Daoy (cell line): Measurements from ENCODE around the gene C2orf76. TPM values are rescaled to one million over a fixed set of nuclear protein-coding genes. Genes with fewer than 3 reads are reported as not detected.
"Not testable (repeated sequence)": the region's sequence is repeated elsewhere in the genome, so short reads cannot be mapped to it uniquely, and the experiment has no call there.

Experiments used
- DNase-seq: peaks from one replicate; pipeline ENCODE4 v3.0.0-alpha.2; 2015; ENCODE audit warnings: low read depth
- total RNA-seq: library from RNA; depleted of rRNA; stranded (reverse); fragments of >200 nt; shearing (Covaris generic); gene quantifications from 2 replicates; pipeline ENCODE4 v1.2.3, GENCODE V29; 2014

C2orf76 gene
- total RNA-seq, 1 experiment from 2014 or later, result 15.9 TPM

DNA sequence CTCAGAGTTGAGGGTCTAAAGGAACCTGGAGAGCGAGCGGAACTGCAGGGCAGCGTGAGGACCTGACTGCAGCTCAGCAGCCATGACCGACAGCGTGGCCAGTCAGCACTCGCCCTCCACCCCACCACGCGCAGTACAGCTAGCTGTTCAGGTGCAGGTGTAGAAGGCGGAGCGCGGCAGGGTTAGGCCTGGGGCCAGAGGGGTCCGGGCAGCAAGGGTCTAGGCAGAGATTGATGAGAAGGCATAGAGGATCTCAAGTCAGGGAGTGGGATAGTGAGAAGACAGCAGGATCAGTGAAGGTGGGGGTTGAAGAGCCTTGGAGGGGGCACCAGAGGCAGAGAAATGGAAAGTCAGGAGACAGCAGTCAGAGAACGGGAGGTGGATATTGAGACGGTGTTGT, 72.0 kb downstream of the C2orf76 start:
- no peak for DNase-seq

DNA sequence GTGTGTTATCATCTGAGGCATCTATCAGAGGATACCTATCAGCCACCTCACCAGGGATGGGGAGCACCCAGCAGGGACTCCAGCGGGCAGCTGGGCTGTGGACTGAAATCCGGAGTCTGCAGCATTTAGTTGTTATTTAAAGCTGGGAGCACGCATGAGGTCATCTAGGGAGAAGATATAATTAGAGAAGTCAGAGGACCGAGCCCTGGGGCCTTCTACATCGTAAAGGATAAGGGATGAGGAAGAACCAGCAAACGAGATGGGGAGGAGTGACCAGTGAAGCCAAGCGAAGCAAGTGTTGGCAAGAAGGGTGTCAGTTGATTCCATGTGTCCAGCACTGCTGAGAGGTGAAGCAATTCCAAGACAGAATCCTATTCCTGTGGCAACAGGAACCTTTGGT, 72.7 kb downstream of the C2orf76 start:
- DNase-seq, result no peak

DNA sequence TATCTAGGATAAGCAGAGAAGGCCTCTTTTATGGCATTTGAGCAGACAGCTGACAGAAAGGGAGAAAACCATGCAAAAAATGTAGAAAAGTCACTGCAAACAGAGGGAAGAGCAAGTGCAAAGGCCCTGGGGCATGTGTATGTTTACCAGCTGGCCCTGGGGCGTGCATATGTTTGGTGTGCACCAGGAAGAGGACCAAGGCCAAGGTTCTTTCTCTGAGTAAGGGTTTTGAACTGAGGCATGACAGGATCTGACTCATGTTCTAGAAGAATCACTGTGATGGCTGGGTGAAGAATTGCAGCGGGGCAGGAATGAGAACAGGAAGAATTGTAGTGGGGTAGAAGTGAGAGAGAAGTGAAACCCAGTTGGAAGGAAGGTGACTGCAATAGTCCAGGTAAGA, 73.4 kb downstream of the C2orf76 start:
- DNase-seq, result peak; percentile 18

DNA sequence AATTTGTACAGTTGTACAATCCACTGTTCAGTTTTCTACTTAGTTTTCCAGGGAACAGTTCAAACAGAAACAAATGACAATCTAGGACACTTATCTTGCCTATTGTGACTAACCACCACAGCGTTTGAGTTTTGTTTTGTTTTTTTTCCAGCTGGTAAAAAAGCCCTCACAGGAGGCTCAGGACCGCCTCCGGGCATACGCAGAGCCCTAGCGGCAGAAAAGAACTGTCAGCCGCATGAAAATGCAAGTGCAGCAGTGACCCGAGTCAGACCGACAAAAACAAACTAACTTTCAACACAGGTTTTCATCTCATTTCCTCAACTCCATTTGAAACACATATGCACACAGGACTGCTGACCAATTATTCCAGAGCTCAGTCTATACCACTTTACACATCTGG, 74.4 kb downstream of the C2orf76 start:
- DNase-seq, result no peak

DNA sequence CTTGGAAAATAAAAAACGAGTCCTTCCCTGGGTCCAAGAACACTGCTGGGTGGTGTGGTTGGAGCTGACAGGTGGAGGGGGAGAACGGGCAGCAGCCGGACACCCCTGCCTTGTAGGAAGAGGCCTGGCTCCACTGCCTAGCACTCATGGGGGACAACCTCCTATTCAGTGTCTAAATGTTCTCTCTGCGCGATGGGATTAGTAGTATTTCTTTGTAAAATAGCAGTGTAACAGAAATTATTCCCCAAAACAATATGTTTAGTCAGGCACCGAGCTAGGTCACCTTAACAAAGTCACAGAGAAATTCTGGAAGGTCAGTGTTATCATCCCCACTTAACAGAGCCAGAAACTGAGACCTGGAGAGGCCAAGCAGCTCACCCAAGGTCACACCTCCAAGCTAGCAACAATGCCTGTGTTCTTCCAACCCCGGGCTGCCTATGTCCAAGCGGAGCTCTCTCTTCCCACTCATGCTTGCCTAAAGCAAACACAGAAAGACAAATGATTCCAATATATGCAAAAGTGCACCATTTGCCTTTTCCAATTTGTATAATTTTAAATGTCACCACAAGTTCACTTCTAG, 75.0 kb downstream of the C2orf76 start:
- DNase-seq, result no peak

DNA sequence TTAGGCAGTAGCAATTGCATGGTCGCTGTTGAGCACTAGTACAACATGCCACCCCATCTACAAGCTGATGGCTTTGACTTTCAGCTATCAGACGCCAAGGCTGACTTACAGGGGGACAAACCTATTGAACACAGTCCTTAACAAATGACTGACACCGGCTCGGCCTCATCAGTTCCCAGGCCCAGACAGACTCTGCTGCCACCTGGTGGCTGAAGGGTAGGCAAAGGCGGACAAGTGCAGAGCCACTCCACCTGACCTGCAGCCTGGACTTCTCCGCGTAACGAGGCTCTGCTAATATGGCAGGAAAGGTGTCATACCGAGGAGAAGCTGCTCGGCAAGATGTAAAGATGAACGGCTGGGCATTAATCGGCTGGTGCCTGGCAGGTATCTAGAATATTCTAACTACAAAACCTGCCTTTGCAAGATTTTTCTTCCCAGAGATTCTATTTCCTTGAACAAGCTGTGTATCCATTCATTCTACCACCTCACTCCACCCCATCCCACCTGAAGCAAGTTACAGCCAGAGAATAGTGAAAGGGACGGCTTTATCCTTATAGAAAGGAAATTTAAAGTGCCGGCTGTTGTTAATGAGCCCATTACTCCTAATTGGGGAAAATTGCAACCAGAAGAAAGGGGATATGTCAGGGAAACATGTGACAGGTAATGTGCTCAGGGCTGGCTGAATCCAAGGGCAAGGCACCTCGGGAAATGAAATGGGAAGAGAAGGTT, 75.6 kb downstream of the C2orf76 start:
- peak; percentile 78 for DNase-seq

DNA sequence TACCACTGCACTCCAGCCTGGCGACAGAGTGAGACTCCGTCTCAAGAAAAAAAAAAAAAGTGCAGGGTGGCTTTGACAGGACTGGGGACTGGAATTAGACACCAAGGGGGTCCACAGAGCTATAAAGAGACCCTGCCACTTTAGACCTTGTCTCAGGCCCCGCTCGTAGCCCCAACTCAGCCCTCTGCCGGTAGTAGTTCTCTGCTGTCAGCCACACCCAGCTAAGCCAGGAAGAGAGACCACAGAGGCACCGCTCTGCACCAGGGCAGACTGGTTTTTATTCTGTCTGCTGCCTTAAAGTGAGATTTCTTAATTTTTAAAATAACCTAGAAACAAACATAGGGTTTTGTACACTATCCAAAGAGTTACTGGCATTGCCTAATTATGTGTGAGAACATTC, 77.0 kb downstream of the C2orf76 start:
- no peak for DNase-seq

DNA sequence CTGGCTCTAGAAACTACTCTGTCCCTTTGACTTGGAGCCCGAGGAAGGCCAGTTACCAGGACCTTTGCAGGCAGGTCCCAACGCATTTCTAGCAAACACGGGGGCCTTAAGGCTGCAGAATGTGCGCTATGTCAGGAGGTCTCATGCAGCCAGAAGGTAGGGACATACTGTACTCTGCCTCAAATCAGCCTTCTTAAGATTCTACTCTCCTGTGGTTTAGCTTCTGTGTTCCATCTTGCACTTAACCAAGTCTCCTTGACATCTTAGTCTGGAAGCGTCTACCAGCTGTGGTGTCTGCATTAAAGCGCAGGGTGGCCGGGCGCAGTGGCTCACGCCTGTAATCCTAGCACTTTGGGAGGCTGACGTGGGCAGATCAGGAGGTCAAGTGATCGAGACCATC, 77.5 kb downstream of the C2orf76 start:
- no peak for DNase-seq

DNA sequence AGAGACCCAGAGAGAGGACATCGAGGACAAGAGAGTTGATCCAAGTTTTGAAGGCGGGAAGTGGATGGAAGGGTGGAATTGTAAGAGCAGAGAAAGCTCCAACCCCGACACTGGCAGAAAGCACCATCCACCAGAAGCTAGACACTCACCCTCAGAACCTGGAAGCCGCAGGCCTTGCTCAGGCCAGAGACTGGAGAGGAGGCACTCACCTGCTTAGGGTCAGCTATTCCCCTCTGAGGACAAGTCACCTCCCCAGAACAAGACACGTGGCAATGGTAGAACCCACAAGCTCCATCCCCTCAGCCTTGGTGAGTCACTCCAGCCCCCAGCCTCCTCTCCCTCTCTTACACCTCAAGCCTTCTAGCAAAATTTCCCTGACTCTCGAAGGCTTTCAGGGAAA, 78.1 kb downstream of the C2orf76 start:
- no peak for DNase-seq

DNA sequence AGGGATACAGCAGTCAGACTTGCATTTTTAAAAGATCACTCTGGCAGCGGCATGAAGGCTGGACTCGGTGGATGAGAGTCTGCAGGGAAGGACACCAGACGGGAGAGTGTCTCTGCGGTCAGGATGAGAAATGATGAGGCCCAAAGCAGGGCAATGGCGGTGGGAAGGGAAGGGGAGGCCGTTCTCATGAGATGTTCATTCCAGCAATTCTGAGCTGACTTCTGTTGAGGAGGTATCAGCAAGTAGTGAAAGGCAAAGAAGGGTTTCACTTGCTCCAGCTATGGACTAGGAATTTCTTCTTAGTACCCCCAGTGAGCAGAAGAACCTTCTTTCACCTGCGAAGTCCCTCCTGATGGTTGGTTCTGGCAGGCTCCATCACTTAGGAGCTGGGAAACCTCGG, 80.0 kb downstream of the C2orf76 start:
- no peak for DNase-seq

DNA sequence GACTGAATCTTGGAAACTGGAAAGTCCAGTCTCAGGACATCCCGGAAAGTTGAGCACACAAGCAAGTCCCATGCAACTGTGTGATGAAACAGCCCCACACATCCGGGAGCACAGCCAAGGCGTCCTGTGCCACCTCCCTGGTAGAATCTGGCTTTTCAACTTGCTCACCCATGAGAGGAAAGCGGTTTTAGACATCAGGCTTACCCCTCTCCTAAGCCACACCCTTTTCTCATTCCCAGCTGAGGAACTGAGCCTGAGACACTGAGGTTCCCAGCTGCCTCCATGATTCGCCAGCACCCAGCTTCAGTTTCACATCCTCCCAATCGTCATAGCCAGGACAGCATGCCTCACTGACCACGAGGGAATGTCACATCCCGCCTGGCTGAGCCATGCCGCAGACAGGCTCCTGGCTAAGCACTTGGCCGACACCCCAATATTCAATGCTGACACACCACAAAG, 82.7 kb downstream of the C2orf76 start:
- peak; percentile 84 for DNase-seq

DNA sequence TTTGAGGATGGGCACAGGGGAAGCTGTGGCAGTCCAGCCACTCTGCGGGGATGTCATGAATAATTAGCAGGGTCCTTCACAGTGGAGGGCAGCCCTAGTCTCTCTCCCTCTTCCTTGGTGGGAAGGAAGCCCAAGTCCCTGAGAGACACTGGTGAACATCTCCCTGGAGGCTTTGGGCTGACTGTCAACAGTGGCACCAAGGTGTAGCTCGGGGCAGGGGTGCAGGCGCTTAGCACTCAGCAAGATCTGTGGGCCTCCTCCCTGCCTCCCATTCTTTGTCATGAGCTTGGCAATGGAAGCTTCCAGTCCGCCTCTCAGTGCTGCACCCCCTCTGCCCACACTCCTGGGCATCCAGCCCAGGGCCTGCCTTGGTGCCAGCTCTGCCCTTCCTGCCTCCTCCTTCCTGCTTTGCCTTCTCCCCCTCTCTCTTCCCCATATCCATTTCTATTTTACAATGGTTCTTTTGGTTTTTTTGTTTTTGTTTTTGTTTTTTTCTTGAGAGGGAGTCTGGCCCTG, 83.6 kb downstream of the C2orf76 start:
- DNase-seq, result peak; percentile 25

DNA sequence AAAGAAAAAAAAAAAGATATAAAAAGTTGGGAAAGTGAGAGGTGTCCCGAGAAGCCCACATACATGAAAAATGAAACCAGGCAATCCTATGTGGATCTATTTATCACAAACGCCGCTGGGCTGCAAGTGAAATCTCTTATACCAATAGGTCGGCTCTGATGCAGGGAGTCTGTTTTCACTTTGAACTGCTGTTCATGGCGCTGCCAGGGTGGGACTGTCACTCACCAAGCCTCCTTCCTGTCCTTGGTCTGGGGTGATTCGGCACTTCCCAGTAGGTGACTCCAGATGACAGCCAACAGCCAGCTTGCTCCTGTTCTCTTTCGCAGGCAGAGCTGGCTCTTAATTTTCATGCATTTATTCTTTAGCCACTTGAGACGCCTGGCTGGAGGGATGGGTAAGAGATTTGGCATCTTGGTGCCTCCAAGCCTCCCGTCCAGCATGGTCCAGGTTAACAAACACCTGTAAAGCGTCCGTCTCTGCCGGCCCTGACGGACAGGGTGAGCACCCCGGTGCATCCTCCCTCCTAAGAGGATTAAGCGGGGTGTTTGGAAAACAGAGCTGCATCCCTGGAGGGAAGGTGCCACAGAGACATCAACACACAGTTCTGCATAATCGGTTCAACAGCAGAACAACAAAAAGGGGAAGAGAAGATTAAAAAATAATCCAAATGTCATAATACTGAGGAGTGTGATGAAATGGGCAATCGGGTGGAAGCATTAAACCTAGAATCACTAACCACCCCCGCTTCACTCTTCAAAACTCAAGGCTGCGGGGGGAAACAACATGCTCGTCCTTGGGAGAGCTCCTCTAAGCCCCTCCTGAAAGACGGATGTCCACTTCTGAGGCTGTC, 84.3 kb downstream of the C2orf76 start:
- no peak for DNase-seq

DNA sequence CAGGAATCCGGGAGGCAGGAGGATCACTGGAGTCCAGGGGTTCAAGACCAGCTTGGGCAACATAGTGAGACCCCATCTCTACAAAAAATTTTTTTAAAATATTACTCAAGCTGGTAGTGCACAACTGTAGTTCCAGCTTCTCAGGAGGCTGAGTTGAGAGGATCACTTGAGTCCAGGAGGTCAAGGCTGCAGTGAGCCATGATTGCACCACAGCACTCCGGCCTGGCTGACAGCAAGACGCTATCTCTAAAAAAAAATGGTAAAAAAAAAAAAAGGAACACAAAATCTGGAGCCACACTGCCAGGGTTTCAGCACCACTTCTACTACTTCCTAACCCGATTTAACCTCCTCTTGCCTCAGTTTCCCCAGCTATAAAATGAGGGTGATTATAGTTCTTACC, 86.0 kb downstream of the C2orf76 start:
- no peak for DNase-seq

DNA sequence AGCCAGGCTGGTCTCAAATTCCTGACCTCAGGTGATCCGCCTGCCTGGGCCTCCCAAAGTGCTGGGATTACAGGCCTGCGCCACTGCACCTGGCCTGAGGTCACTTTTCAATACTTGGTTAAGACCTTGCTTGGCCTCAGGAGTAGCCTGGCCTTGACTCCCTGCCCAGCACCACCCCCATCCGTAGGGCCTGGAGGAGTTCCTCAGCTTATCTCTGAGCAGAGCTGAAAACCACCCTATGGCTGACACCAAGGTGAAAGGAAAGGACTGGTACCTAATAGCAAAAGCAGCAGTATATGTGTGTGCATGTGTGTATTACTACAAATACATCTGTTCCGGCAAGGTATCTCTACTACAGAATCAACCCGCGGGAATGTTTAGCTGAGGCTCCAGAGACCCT, 87.0 kb downstream of the C2orf76 start:
- no peak for DNase-seq

DNA sequence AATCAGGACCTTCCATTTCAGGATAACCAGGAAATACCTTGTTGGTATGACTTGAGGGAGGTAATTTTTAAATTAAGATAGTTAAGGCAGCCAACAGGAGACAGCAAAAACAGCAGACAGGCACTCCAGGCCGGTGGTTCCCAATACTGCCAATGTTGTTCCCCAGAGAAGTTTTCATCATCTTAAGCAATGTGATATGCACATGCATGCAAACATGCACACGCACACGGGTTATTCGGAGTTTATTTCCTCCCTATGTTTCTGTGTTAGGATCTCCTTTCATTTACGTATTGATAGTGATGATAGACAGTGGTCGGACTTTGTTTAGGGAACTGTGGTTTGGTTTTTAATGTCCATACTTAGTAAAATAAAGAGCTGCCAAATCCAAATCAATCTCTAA, 87.7 kb downstream of the C2orf76 start:
- no peak for DNase-seq

DNA sequence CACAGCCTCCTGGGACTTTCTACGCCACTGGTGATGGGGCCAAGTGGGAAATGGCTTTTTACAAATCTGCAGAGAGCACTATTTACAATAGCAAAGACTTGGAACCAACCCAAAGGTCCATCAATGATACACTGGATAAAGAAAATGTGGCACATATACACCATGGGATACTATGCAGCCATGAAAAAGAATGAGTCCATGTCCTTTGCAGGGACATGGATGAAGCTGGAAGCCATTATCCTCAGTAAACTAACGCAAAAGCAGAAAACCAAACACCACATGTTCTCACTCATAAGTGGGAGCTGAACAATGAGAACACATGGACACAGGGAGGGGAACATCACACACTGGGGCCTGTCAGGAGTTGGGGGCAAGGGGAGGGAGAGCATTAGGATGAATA, 88.2 kb downstream of the C2orf76 start:
- not testable (repeated sequence) for DNase-seq

DNA sequence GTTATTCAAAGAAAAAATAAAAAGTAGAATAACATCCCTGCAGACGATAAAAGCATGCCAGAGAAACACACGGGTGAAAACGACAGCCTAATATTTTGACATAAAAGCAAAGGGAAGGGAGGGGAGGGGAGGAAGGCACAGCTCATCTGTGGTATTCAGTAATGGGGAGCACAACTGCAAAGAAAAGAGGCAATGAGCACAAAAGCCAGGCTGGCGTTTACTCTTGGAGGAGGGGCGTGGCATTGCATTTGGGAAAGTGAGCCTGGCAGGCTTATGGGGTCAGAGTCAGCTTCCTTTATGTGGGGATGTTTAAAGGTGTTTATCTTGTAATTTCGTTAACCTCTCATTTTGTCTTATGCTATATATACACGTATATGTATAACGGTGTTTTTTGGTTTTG, 89.8 kb downstream of the C2orf76 start:
- no peak for DNase-seq

DNA sequence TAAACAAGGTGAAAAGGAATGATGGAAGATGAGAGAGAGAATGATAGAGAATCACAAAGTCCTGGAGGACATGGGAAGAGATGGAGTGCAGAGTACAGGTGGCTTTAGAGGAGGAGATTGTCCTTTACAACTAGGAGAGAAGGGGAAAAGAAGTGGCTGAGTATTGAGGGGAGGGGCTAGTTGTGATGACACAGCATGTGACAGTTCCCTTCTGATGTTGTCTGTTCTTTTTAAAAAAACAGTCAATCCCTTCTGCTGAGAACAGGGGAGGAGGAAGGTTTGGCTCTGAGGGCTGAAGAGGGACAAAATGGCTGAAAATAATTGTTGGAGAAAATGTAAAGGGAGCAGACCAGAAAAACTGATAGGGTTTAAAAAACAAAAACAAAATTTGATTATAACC, 99.0 kb downstream of the C2orf76 start:
- no peak for DNase-seq

DNA sequence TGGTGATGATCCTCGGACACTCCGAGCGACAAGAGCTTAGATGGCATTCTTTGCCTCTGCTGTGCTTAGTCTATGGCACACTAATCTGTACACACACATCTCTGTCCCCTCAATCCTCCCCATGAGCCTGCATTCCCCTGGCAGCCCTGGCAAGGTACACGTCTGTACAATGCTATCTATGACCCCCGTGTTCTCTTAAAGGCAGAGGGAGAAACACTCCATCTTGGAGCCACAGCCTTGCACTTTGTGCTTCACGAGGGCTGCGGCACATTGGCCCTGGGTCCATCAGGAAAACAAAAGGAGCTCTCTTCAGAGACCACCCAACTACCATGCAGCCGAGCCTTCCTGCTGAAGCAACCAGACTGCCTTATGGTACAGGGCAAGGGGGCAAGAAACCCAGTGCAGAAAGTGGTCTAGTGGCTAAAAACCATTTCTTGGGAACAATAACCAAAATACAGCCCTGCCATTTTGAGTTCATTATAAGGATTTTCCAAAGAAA, 100.5 kb downstream of the C2orf76 start:
- DNase-seq, result no peak

DNA sequence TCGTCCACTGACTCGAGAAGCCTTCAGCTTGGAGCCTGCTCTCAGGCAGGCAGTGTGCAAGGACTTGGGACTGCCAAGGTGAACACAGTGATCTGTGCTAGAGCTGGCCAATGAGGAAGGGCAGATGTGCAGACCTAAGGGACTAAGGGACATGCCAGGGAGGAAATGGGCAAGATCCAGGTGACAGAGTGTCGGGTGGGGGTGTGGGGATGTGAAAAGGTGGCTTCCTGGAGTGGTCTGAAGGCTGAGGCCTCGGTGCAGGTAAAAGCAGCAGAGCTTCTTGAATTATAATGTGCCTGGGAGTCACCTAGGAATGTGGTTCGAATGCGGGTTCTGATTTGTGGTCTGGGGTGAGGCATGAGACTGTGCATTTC, 101.0 kb downstream of the C2orf76 start:
- no peak for DNase-seq
